ENCODE data around the gene VAV3. TPM values are rescaled to one million over a fixed set of nuclear protein-coding genes. Genes with fewer than 3 reads are reported as not detected.

The VAV3 gene
- total and polyA plus RNA-seq, 2 of the 8 experiments (the other 6 are each of a cell fraction or from before 2014, with no cell fraction given): 2.9 to 7.9 TPM

DNA sequence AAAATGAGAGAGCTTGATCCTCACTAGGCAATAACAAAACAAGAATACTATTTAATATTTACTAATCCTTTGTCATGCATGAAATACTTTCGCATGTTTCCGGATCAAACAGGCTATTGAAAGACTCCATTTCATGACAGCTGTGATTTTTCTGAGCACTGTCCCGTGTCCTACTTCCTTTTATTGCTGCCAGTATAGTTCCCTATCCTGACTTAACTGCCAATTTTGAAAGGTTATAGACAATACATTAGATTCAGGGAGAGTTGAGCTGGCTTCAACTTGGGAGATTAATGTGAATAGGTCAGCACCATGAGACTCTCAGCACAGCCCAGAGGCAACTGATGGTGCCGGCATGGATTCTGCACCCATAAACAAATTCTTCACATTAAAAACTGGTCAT lies 225.8 kb downstream of the VAV3 start (continued):
- TF ChIP-seq, protein P1, sequence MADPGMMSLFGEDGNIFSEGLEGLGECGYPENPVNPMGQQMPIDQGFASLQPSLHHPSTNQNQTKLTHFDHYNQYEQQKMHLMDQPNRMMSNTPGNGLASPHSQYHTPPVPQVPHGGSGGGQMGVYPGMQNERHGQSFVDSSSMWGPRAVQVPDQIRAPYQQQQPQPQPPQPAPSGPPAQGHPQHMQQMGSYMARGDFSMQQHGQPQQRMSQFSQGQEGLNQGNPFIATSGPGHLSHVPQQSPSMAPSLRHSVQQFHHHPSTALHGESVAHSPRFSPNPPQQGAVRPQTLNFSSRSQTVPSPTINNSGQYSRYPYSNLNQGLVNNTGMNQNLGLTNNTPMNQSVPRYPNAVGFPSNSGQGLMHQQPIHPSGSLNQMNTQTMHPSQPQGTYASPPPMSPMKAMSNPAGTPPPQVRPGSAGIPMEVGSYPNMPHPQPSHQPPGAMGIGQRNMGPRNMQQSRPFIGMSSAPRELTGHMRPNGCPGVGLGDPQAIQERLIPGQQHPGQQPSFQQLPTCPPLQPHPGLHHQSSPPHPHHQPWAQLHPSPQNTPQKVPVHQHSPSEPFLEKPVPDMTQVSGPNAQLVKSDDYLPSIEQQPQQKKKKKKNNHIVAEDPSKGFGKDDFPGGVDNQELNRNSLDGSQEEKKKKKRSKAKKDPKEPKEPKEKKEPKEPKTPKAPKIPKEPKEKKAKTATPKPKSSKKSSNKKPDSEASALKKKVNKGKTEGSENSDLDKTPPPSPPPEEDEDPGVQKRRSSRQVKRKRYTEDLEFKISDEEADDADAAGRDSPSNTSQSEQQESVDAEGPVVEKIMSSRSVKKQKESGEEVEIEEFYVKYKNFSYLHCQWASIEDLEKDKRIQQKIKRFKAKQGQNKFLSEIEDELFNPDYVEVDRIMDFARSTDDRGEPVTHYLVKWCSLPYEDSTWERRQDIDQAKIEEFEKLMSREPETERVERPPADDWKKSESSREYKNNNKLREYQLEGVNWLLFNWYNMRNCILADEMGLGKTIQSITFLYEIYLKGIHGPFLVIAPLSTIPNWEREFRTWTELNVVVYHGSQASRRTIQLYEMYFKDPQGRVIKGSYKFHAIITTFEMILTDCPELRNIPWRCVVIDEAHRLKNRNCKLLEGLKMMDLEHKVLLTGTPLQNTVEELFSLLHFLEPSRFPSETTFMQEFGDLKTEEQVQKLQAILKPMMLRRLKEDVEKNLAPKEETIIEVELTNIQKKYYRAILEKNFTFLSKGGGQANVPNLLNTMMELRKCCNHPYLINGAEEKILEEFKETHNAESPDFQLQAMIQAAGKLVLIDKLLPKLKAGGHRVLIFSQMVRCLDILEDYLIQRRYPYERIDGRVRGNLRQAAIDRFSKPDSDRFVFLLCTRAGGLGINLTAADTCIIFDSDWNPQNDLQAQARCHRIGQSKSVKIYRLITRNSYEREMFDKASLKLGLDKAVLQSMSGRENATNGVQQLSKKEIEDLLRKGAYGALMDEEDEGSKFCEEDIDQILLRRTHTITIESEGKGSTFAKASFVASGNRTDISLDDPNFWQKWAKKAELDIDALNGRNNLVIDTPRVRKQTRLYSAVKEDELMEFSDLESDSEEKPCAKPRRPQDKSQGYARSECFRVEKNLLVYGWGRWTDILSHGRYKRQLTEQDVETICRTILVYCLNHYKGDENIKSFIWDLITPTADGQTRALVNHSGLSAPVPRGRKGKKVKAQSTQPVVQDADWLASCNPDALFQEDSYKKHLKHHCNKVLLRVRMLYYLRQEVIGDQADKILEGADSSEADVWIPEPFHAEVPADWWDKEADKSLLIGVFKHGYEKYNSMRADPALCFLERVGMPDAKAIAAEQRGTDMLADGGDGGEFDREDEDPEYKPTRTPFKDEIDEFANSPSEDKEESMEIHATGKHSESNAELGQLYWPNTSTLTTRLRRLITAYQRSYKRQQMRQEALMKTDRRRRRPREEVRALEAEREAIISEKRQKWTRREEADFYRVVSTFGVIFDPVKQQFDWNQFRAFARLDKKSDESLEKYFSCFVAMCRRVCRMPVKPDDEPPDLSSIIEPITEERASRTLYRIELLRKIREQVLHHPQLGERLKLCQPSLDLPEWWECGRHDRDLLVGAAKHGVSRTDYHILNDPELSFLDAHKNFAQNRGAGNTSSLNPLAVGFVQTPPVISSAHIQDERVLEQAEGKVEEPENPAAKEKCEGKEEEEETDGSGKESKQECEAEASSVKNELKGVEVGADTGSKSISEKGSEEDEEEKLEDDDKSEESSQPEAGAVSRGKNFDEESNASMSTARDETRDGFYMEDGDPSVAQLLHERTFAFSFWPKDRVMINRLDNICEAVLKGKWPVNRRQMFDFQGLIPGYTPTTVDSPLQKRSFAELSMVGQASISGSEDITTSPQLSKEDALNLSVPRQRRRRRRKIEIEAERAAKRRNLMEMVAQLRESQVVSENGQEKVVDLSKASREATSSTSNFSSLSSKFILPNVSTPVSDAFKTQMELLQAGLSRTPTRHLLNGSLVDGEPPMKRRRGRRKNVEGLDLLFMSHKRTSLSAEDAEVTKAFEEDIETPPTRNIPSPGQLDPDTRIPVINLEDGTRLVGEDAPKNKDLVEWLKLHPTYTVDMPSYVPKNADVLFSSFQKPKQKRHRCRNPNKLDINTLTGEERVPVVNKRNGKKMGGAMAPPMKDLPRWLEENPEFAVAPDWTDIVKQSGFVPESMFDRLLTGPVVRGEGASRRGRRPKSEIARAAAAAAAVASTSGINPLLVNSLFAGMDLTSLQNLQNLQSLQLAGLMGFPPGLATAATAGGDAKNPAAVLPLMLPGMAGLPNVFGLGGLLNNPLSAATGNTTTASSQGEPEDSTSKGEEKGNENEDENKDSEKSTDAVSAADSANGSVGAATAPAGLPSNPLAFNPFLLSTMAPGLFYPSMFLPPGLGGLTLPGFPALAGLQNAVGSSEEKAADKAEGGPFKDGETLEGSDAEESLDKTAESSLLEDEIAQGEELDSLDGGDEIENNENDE (IDR thresholded peaks at IDR 0.05; ENCODE audit: insufficient replicate concordance, low read length): no peak
- no peak for TF ChIP-seq GTF2F1 (IDR thresholded peaks at IDR 0.05; ENCODE audit: borderline replicate concordance, low read depth, low read length)
- TF ChIP-seq TEAD4 (IDR thresholded peaks at IDR 0.05; ENCODE audit: low read depth, low read length): no peak
- no peak for TF ChIP-seq ZNF274 (IDR thresholded peaks at IDR 0.05; ENCODE audit: borderline replicate concordance, extremely low read depth, low read length)
- TF ChIP-seq, protein P2, sequence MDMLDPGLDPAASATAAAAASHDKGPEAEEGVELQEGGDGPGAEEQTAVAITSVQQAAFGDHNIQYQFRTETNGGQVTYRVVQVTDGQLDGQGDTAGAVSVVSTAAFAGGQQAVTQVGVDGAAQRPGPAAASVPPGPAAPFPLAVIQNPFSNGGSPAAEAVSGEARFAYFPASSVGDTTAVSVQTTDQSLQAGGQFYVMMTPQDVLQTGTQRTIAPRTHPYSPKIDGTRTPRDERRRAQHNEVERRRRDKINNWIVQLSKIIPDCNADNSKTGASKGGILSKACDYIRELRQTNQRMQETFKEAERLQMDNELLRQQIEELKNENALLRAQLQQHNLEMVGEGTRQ (IDR thresholded peaks at IDR 0.05; ENCODE audit: low read length): no peak
- no peak for TF ChIP-seq SP4 (IDR thresholded peaks at IDR 0.05; ENCODE audit: low read length)
- TF ChIP-seq, protein P3, sequence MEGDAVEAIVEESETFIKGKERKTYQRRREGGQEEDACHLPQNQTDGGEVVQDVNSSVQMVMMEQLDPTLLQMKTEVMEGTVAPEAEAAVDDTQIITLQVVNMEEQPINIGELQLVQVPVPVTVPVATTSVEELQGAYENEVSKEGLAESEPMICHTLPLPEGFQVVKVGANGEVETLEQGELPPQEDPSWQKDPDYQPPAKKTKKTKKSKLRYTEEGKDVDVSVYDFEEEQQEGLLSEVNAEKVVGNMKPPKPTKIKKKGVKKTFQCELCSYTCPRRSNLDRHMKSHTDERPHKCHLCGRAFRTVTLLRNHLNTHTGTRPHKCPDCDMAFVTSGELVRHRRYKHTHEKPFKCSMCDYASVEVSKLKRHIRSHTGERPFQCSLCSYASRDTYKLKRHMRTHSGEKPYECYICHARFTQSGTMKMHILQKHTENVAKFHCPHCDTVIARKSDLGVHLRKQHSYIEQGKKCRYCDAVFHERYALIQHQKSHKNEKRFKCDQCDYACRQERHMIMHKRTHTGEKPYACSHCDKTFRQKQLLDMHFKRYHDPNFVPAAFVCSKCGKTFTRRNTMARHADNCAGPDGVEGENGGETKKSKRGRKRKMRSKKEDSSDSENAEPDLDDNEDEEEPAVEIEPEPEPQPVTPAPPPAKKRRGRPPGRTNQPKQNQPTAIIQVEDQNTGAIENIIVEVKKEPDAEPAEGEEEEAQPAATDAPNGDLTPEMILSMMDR (IDR thresholded peaks at IDR 0.05; ENCODE audit: control extremely low read depth in 1 of 3, insufficient read depth in 1 of 3, low read depth in 1 of 3, low read length in 3 of 3): no peak
- TF ChIP-seq CHD2 (IDR thresholded peaks at IDR 0.05; ENCODE audit: low read length): no peak
